Muscle of back (tissue), 13 donors: ENCODE measurements around the gene CCDC134. TPM values are rescaled to one million over a fixed set of nuclear protein-coding genes. Genes with fewer than 3 reads are reported as not detected.
A peak's percentile ranks its signal among the peaks of the same experiment; 100 is the strongest.

Source experiments
- DNase-seq, 3 donors: peaks; one replicate each; pipeline versions ENCODE4 v3.0.0 to v3.0.0-alpha.2; 2013
- long read RNA-seq, 9 donors: transcript quantifications; one replicate each; lab custom pipeline, GENCODE V29; 2026
- polyA plus RNA-seq, 10 donors: library from polyadenylated mRNA; unstranded; fragments of 120-200 nt; gene quantifications; one replicate each; pipeline ENCODE4 v1.2.1, GENCODE V29; 2013; ENCODE audit not compliant: insufficient read length in 10 of 10

The CCDC134 gene
- 10 to 100 TPM in 1 of 10 donors, 1 to 10 TPM in 9; 7.1 to 10.6 (median 8.5) TPM for polyA plus RNA-seq
- long read RNA-seq, donor 1, partial matches to known transcripts, result 0 of 3 reads
- long read RNA-seq, donor 1, other reads (novel, unspliced or antisense), result 0 of 3 reads
- long read RNA-seq, donor 2, partial matches to known transcripts, result 0 of 1 reads
- long read RNA-seq, donor 2, other reads (novel, unspliced or antisense), result 0 of 1 reads
- long read RNA-seq, donor 3, result 0 reads
- long read RNA-seq, donor 4, result 0 reads
- long read RNA-seq, donor 5, result 0 reads
- long read RNA-seq, donor 6, partial matches to known transcripts, result 0 of 2 reads
- long read RNA-seq, donor 6, other reads (novel, unspliced or antisense), result 0 of 2 reads
- long read RNA-seq, donor 7, partial matches to known transcripts, result 0 of 1 reads
- long read RNA-seq, donor 7, other reads (novel, unspliced or antisense), result 0 of 1 reads
- long read RNA-seq, donor 8, partial matches to known transcripts, result 0 of 1 reads
- long read RNA-seq, donor 8, other reads (novel, unspliced or antisense), result 0 of 1 reads
- long read RNA-seq, donor 9, result 0 reads

GRCh38 chr22:41800348-41801146 is at the start of gene CCDC134:
Gene CCDC134 (plus strand): TSS chr22:41800679. CDS start chr22:41808891, 8,212 bp downstream.
- DNase-seq, result peak; percentile 86 to 96 (median 90)

DNA sequence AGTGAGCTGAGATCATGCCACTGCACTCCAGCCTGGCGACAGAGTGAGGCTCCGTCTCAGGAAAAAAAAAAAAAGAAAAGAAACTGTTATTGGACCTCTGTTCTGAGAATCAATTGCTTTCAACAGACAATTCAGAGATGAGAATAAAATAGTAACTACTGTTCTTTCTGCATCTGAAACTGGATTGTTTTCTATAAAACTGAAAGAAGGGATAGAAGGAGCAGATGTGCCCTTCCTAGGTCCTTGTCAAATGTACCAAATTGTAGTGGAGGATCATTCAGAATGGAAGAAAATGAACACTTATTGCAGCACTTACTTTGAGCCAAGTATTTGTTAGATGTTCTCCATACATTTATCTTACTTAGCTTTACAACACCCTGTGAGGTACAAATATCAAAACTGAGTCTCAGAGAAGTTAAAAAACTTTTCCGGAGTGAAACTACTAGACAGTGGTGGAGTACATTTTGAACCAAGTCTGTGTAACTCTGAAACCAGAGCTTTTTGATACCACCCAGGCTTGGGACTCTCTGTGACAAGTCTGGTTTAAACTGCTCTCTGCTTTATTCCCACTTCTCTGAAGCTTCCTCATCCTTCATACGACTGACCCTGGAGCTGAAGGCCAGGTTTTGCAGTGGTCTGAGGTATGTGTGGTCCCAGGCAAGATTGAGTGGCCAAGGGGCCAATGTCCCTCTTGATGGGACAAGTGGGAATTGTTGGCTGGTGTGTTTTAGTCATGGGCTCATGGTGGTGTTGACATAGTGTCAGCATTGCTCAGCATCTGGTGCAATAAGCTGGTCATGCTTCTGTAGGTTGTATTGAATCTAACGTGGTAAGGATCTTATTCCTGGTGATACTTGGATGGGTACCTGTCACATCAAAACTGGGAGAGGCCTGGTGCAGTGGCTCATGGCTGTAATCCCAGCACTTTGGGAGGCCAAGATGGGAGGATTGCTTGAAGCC is 48.2 kb upstream of the CCDC134 start:
- no peak for DNase-seq

GRCh38 chr22:41753984-41754383 is 46.5 kb upstream of the CCDC134 start:
- DNase-seq, result no peak

DNA sequence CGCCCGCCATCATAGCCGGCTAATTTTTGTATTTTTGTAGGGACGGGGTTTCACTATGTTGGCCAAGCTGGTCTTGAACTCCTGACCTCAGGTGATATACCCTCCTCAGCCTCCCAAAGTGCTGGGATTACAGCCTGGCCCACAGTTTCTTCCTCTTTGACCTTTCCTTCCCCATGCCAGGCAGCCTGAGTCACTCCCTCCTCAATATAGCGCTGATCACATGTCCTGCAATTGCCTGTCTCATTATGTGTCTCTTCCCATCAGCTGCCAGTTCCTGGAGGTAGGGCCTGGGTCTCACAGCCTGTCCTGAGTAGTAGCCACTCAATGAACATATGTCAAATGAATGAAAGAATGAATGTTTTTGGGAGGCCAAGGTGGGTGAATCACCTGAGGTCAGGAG is 43.0 kb upstream of the CCDC134 start:
- no peak for DNase-seq

DNA sequence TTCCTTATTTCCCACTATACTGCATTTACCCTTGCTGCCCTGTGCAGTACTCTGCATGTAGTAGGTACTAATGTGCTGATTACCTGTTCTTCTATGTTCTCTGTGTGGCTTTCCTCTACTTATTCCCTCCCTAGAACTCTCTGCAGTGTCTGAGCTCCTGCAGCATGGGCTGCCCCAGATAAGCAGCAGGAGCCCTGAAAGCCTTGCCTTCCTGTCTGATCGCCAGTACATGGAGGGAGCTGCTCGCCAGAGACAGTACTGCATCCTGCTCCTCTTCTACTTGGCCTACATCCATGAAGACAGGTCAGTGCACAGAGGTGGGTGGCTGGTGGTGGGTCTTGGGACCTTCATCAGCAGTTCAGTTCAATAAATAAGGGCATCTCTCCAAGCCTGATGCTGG is 42.2 kb upstream of the CCDC134 start:
- DNase-seq, result no peak

DNA sequence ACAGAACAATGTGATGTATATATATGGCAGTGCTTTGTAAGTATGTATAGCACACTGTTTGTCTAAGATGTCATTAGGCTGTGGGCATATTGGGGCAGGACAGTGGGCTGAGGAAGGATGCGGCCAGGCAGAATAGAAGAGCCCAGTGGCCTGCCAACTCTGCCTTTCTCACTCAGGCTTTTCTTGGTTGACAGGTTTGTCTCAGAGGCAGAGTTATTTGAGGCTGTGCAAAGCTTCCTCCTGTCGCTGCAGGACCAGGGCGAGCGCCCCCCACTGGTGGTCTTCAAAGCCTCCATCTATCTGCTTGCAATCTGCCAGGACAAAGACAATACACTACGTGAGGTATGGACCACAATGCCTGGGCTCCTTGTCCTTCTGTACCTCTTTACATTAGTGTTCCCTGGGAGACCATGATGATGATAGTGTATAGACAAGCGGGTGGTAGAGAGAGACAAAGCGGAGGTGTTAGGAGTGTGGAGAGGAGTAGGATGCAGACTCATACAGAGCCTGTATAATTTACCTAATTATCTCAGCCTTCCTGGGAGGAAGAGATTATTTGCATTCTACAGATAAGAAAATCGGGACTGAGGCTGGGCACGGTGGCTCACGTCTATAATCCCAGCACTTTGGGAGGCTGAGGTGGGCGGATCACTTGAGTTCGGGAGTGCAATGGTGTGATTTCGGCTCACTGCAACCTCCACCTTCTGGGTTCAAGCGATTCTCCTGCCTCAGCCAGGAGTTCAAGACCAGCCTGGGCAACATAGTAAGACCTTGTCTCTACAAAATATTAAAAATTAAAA is 37.3 kb upstream of the CCDC134 start:
- DNase-seq, result no peak

- no peak for DNase-seq
Measured at GRCh38 chr22:41766476-41766875, 34.0 kb upstream of the CCDC134 start.

DNA sequence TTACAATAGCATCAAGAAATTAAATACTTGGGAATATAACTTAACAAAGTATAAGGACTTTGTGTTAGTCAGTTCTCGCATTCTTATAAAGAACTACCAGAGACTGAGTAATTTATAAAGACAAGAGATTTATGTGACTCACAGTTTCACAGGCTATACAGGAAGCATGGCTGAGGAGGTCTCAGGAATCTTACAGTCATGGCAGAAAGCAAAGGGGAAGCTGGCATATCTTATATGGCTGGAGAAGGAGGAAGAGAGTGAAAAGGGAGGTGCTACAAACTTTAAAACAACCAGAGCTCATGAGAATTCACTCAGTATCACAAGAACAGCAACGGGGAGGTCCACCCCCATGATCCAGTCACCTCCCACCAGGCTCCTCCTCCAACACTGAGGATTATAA is 32.0 kb upstream of the CCDC134 start:
- DNase-seq, result peak in 1 of 3 donors; percentile 3

GRCh38 chr22:41770715-41771468 is 29.6 kb upstream of the CCDC134 start:
- no peak for DNase-seq

- DNase-seq, result no peak
Measured at GRCh38 chr22:41772198-41772597, 28.3 kb upstream of the CCDC134 start.

- no peak for DNase-seq
Measured at GRCh38 chr22:41772645-41773044, 27.8 kb upstream of the CCDC134 start.

DNA sequence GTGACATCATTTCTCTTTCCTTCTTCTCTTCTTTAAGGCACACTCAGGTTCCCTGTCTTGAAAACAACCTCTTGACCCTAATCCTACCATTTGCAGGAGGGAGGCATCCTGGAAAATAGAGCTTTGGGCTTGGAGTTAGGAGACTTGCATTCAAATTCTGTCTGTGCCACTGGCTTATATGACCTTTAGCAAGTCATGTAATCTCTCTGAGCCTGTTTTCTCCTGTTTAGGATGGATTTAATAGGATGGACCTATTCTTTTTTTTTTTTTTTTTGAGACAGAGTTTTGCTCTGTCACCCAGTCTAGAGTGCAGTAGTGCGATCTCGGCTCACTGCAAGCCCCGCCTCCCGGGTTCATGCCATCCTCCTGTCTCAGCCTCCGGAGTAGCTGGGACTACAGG is 25.1 kb upstream of the CCDC134 start:
- DNase-seq, result no peak

- DNase-seq, result no peak
Measured at GRCh38 chr22:41775976-41776375, 24.5 kb upstream of the CCDC134 start.

DNA sequence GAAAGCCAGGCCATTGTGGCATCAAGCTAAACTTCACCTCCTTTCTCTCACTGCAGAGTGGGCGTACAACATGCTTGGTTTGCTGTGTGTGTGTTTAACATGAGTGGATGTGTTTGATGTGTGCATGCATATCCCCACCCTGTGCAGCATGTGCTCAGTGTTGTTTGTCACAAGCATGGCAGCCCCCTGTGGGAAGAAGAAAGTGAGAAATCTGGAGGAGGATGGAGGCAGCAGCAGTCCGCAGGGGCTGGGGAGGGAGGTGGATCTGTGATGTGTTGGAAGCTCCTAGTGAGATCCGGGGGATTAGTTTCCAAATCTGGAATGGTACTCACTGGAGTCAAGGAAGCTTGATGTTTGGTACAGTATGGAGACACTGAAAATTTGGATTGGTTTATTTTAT is 24.1 kb upstream of the CCDC134 start:
- DNase-seq, result no peak

DNA sequence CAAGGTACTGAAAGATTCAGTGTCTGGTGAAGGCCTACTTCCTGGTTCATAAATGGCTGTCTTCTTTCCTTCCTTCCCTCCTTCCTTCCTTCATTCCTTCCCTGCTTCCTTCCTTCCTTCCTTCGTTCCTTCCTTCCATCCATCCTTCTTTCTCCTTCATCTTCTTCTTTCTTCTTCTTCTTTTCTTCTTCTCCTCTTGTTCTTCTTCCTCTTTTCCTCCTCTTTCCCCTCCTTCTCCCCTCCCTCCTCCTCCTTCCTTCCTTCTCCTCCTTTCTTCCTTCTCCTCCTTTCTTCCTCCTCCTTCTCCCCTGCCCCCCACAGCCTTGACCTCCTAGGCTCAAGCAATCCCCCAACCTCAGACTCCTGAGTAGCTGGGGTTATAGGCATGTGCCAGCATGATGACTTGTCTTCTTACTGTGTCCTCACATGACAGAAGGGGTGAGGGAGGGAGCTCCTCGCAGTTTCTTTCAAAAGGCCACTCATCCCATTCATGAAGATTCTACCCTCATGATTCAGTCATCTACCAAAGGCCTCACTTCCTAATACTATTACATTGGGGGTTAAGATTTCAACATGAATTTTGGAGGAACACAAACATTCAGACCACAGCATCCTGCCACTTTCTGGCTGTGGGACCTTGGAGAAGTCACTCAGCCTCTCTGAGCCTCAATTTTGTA is 22.6 kb upstream of the CCDC134 start:
- no peak for DNase-seq

GRCh38 chr22:41779929-41780505 is 20.5 kb upstream of the CCDC134 start:
- DNase-seq, result no peak

GRCh38 chr22:41780746-41781505 is 19.6 kb upstream of the CCDC134 start:
- peak; percentile 10 to 52 (median 16) for DNase-seq

DNA sequence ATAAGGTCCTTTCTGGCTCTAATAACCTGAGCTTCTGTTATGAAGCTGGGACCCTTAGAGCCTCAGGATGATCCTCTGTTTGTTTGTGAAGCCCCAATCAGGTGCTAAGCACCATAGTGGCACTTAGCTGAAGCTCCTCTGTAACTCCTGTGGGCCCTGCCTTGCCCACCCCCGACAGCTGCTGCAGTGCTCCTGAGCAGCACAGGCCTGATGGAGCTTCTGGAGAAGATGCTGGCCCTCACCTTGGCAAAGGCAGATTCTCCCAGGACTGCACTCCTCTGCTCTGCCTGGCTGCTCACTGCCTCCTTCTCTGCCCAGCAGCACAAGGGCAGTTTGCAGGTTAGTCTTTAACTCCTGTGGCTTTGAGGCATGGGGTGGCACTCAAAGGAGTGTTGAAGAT is 19.0 kb upstream of the CCDC134 start:
- DNase-seq, result no peak
